Stimulated activated naive CD8-positive, alpha-beta T cell treated with anti-CD3 and anti-CD28 coated beads, Interleukin-15, Interleukin-2, amounts not matched to agents 100 U/mL and 50 U/mL, for 24 hours (primary cell): Measurements from ENCODE around the gene DLG2.

Experiments
- ATAC-seq: fragments of 150-1000 bp; cut with Tn5 transposase; one replicate; pipeline ENCODE4 v1.10.0; 2021
- DNase-seq: peaks from one replicate; pipeline ENCODE4 v3.0.0; 2021

DLG2 gene

DNA sequence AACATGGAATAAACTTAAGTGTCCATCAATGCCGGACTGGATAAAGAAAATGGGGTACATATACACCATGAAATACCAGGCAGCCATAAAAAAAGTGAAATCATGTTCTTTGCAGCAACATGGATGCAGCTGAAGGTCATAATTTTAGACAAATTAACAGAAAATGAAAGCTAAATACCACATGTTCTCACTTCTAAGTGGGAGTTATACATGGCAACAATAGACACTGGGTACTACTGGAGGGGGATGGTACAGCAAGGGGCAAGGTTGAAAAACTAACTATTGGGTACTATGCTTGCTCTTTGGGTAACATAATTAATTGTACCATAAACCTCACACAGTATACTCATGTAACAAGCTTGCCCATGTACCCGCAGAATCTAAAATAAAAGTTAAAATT, 851.6 kb downstream of the DLG2 start:
- no peak for DNase-seq
- no peak for ATAC-seq

DNA sequence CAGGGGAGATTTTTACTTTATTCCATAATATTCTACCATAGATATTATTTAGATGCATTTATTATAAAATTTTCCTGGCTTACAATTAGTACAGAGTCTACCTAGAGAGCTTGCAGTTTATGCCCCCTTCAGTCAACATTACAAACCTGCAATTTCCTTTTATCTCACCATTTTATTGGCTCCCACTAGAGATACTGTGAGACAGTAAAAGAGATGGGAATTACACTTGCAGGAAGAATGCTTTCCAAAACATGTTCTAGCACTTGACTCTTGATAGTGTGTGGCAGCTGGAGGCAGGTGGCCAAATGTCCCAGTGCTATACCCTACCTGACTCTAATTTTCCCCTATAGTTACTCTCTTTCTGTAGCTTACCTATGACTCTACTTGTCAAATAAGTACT, 863.2 kb downstream of the DLG2 start:
- DNase-seq (no peak), ATAC-seq (no peak)

DNA sequence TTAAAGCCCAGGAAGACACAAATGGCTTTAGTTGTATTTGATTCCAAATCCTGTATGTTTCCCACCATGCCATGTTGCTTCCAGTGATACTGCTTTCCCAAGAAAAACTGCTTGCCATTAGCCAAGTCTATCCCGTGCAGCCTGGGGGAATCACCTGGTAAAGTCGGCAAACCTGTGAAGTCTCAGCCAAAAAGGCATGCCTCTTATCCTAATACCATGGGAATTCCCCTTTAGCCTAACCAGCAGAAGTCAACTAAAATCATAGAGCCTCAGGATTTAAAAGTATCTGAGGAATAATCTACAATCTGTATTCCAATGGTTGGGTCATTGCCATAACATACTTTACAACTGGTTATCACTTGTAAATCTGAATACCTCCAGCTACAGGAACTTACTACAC, 869.4 kb downstream of the DLG2 start:
- DNase-seq (no peak), ATAC-seq (no peak)

DNA sequence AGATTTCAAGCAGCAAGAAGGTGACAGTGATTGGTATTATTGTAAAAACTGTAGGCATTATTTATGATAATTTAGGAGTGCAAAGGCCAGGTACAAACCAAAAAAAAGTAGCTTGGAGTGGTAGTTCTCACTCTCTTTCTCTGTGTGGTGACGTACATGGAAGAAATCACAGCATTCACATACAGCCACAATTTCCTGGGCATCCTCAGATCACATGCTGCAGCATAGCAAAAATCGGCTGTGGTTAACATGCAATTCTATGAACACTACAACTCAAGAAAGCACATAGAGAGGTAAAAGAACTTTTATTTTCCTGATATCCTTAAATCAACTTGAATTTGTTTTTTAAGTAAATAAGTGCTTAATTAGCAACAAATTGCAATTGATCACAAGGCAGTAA, 875.8 kb downstream of the DLG2 start:
- no peak for DNase-seq

DNA sequence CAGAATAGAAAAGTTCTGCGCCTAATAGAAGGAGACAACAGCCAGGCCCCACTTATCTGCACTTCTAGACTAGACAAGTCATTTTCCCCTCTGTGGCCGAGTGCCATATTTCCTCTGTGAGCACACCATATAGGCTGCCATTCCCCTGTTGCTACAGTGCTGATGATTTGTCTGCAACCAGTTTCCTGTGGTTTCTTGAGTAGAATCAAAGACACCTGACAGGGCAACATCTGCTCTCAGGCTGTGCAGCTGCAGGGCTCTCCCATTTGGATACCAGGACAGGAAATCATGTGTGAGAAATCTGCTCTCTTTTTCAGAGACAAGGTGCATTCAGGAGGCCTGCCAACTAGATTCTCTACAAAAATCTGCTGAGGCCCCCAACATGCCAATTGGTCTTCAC, 879.3 kb downstream of the DLG2 start:
- ATAC-seq = no peak
- no peak for DNase-seq

More for the DNA sequence above, 875.8 kb downstream of the DLG2 start:
- ATAC-seq = no peak

DNA sequence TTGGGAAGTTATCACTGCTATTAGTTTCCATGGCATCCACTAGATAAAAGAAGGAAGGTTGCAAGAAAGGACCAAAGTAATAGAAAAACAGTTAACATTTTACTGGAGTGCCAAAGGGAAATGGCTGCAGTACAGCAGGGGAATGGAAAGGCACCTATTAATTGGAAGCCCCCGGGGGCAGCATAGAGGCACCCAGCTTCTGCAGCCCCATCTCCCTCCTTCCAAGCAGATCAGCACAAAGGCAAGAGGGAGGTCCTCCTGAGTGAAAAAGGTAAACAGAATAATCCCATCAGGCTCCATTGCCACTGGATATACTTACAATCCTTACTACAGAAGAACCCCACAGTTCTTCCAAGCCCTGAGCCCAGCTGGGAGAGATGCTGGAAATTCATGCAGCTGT, 887.1 kb downstream of the DLG2 start:
- no peak for ATAC-seq

DNA sequence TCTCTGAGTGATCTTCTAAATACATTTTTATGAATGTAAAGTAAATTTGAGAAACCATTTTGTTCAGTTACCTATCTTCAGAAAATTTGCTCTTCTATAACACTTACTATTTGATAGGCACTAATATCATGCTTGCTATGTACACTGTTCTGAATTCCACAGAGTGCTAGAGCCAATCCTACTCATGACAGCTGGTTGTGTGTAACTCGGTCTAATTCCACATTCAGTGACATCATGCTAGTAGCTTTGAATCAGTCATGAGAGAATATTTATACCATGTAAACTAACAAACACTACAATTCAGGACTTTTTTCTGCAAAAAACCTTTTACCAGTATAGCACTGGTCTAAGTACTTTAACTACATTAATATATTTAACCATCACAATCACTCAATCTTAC, 902.9 kb downstream of the DLG2 start:
- ATAC-seq = no peak
- no peak for DNase-seq

More for the DNA sequence above, 887.1 kb downstream of the DLG2 start:
- DNase-seq = no peak

DNA sequence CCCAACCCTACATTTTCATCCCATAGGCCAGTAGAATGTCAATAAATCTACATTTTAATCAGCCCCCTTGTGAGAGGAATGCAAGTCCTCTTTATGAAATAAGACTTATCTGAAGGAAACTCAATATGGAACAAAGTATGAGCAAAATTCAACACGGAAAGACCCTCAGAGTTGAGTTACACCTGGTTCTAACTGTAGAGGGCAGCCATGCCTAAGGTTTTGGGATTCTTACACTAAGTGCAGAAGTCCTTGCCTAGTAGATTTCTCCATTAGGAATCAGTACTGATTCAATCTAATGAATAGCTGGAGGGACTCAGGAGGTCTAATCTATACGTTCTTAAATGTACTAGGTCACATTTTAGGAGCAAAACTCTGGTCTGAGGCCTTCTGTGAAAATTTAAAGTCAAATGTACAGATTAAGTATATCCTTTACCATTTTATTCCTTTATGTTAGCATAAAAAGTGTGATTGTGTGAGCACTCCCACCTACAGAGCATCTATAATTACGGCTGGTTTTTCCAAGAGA, 904.5 kb downstream of the DLG2 start:
- ATAC-seq (no peak), DNase-seq (no peak)

DNA sequence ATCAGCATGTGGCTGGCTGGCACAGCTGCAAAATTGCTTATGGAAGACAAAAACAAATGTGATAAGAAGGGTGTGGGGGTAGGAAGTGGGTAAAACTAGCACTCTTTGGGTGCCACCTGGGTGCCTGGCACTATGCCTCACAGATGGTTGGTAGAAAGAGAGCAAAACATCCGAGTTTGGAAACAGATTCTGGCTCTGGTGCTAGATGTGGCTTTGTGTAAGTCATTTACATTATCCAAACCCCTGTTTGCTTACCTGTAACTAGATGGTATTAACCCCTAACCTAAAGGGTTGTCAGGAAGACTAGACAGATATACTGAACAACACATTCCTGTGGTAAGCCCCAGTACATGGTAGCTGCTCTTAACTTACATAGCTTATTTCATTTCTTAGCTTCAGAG, 905.6 kb downstream of the DLG2 start:
- ATAC-seq (no peak), DNase-seq (no peak)

DNA sequence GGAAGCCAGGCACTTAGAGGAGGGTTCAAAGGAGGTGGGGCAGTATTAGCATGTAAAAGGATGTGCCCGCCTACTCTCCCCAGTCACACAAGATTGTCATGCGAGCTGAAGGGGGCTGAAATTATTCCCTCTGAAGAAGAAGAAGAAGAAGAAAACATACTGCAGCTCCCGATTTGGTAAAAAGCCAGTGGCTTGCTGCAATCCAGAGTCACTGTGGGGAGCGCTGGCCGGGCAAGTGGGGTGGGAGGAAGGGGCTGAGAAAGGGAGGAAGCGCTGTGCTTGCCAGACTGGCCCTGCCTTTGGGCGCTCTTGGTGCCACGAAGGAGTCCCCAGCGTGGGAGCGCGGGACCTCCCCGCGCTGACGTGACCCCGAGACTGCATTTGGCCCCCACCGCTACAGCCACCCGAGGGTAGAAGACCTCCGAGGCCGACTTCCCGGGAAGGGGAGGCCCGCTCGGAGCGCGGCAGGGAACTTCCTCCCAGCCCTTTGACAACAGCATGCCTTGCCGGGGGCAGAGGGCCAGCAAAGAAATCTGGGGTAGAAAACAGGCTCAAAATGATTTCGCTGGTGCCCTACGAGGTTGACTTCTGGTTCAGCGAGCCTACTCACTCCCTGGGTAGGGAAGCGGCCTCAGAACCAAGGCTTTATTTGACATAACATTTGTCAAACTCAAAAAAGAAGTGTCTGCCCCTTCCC, 906.3 kb downstream of the DLG2 start:
- ATAC-seq (peak; percentile 49), DNase-seq (peak; percentile 6)

DNA sequence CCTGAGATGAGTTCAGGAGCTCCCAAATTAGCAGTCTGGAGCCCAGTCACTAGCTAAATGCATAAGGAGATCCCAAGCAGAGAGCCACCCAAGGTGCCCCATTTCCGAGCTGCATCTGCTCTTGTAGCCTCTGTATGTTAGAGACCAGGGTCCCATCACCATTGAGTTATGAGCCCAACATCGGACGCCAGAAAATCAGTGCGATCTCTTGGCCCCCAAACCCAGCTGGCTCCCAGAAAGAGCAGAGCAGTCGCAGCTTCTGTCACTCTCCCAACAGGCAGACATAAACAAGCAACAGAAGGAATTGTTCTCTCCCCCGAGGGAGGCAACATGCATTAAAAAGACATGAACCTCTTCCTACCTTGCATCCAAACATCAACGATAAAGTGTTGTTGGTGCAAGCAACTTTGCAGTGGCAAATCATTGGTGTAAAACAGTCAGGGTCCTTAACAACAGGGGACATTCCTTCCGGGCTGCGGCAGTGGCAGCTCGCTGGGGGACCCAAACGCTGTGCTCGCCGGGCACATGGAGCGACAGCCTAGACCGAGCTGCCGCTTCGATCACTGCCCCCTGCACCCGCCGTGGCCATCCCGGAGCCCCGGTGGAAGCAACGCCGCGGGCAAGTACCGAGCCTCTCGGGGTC, 907.1 kb downstream of the DLG2 start:
- DNase-seq (no peak), ATAC-seq (no peak)

DNA sequence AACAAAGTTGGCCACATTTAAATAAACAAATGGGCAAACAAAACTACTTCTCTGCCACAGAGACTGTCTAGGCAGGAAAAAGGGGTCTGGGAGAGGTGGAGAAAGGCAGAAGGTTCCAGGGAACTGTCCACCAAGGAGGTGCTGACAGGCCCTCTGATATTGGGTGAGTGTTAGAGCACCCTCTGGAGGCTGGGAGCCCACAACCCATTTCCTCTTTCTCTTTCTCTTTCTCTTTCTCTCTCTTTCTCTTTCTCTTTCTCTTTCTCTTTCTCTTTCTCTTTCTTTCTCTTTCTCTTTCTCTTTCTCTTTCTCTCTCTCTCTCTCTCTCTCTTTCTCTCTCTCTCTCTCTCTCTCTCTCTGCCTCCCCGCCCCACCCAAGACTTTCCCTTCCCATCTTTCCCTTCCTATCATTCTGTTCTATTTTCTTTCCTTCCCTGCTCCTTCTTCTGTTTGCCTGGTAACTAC, 912.8 kb downstream of the DLG2 start:
- no peak for ATAC-seq
- DNase-seq = peak; percentile 35

DNA sequence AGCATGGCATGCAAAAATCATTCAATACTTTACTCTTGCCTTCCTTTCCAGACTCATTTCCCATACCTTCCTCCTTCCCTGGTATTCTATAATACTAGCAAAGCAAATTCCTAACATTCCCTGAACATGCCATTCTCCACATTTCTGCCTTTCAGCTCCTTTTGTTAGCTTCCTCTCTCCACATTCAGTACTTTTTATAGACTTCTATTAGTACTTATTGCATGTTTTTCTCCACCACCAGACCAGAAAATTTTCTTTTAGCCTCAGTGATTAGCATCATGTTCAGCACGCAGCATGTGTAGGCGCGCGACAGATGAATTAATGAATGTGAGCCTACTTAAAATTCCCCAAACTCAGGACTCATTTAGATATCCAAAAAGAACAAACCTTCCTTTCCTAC, 935.3 kb downstream of the DLG2 start:
- no peak for DNase-seq
- ATAC-seq = no peak

DNA sequence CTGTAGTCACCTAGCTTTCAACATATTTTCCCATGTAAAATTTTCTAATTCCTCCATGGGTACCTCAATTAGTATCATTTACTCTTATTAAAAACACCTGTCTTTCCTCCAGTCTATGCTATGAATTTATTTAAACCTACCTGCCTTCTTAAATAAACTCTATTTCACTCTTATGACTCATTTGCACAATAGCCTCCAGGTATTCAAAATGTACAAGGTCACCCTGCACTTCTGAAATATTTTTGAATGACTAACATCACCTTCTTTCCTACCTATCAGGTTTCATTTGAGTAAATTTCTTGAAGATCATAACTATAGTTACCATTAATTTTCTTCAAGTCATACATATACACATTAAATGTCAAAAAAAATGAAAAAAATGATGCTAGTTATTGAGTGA, 939.7 kb downstream of the DLG2 start:
- ATAC-seq = no peak
- no peak for DNase-seq

DNA sequence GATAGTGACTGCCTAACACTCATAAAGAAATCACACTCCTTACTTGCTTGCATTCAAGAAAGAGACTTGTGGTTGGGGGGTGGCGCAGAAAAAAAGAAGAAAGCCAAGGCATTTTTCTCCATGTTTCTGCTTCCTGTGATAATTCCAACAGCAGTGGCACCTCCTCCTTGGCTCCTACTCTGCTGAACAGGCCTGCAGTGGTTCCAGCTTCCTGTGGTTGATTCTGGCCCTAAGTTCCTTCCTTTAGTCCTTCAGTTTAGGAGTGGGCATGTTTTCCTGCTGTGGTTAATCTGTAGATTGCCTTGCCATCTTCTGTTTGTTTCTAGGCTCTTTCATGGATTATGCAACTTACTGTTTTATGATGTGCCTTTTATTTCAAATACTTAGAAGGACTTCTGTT, 940.4 kb downstream of the DLG2 start:
- ATAC-seq = no peak

DNA sequence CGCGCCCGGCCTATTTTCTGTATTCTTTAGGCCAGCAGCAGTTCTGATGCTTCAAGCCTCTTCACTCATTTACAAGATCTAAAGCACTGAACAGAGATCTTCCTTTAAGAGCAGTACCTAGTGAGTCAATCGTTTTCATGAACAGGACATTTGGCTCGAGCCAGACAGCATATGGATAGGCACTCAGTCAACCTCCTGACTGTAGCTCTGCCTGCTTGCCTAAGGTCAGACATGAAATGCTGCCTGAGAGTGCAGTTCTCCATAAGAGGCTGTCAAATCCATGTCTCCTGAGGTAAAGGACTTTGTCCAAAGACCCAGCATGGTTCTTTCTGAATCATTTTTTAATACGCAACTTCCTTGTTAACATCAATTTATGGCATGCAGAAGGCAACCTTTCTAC, 941.2 kb downstream of the DLG2 start:
- DNase-seq = no peak
- ATAC-seq = no peak

More for the DNA sequence above, 940.4 kb downstream of the DLG2 start:
- DNase-seq = no peak

DNA sequence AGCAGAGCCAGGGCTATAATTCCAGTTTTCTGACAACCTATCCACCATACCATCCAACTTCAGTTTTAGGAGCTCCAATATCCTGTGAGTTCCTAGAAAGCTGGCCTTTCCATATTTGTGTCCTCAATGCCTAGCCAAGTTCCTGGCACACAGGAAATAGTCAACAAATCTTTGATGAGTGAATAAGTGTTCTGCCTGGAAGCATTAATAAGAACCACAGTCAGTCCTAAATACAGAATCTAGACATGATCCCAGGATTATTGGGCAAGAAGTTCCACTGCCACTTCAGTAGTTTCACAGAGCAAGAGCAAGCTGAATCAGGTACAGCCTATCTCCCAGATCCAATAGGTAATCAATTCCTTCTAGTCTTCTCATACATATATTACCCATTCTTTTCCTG, 942.0 kb downstream of the DLG2 start:
- no peak for ATAC-seq
- no peak for DNase-seq

DNA sequence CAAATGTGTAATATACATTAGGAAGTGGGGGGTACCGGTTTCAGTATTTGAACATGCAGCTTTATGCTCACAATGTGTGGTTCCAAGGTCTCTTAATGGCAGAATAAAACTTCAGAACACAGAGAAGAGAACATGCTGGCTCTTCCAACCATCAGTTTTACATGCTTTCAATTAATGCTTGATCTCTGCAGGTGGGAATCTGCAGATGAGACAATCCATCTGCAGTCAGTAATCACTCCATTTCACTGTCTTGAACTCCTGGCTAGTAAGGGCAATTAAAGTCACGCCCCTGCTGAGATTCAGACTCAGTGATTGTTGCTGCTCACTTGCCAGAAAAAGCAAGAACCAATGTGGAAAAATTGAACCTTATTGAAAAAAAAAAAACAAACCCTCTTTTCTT, 945.7 kb downstream of the DLG2 start:
- ATAC-seq (no peak), DNase-seq (no peak)

DNA sequence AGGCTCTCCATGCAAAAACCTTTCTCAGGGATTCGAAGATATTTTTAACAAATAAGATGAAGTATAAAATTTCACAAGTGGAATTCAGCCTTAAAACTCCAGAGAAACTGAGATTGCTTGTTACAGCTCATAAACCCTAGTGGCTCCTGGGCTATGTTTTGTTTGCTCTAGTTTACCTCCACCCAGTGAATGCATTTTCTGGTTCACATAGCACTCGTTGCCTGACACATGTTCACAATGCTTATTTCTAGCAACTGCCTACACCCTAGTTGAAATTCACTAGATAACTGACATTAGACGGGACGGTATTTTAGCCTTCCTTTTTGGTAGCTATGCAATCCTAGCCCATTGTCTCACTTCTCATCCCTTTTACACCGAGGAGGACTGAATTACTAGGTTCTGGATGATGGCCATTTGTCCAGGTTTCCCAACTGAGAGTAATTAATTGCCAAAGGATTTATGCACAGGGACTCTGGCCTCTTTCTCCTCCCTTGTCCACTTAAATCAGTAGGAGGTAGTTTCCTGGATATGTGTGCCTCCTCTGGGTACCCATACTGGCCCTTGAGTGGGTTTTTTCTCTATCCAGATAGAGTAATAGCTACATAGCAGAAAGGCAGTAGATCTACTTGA, 951.6 kb downstream of the DLG2 start:
- ATAC-seq (no peak), DNase-seq (no peak)

DNA sequence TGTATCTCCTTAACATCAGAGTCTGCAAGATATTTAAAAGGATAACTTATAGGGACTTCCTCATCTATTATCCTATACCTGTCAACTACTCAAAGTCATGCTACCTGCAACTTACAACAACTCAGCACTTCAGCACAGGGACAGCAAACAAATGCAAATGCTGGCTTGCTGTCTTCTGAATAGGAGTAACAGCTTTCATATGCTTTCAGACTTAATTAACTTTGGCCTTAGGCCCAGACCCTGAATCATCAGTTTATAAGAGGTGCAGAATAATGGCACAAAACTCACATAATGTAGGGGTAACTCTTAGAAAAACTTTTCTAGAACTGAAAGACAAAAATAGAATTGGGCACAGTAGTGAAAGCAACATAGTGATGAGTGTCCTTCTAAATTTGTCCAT, 953.4 kb downstream of the DLG2 start:
- ATAC-seq (no peak), DNase-seq (no peak)

DNA sequence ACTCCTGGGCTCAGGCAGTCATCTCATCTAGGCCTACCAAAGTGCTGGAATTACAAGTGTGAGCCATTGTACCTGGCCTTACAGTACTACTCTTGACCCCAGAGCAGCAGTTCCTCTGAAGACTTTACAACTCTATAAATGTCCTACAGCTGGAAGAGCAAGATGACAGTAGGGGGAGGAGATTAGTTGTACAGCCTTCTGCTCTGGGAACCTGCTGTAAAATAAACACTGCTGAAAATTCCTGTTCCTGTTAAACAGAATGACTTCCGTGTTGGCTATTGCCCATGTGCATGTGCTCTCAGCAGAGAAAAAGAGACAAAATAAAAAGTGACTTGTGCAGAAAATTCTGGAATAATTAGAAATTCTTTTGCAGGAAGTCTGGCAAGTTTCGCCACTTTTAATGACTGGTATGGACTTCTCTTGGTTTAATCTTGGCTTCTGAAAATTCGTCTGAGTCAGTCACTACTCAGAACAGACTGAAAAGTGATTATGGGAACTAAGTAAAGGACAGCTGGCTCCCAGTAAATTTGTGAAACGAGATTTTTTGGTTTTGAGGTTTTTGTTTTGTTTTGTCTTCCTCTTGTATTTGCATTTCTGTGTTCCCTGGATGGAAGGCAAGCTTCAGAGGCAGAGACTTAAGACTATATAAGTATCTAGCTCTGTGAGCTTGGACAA, 955.7 kb downstream of the DLG2 start:
- DNase-seq = no peak
- no peak for ATAC-seq

DNA sequence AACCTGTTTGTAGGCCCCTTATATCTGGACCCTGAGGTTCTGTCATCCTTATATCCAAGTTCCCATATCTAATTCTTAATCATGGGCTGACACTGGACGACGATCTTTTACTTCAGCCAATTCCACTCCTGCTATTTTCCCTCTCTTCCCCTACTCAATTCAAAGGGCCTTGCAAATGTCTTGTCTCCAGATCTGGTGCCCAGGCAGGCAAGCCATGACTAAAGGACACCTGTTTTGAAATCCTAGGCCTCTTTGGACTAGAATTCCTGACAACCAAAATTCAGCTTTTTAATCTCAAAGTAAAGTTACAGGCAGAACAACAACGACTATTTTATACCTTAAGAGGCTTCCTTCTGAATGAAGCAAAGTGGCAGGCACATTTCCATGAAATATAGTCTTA, 963.4 kb downstream of the DLG2 start:
- ATAC-seq (no peak), DNase-seq (no peak)
